ENCODE results near the gene EBLN2.

The EBLN2 gene

GRCh38 chr3:73086071-73086494 lies 24.6 kb downstream of the EBLN2 start:
- Histone ChIP-seq H3K9me3 (ENCODE audit: control insufficient read depth, low read length) (no peaks in the 10 kb centered on the region), H3K36me3 (ENCODE audit: control insufficient read depth, insufficient read depth, low read length) (no peaks in the 10 kb centered on the region), H3K9ac (ENCODE audit: low read length) (no peak overlapping the region), H3K4me1 (ENCODE audit: control insufficient read depth, insufficient read depth, low read length) (no peaks in the 10 kb centered on the region), H3K4me3 (ENCODE audit: low read length) (no peak overlapping the region), H3K27me3 (ENCODE audit: control insufficient read depth, insufficient read depth, low read length) (no peaks in the 10 kb centered on the region)

DNA sequence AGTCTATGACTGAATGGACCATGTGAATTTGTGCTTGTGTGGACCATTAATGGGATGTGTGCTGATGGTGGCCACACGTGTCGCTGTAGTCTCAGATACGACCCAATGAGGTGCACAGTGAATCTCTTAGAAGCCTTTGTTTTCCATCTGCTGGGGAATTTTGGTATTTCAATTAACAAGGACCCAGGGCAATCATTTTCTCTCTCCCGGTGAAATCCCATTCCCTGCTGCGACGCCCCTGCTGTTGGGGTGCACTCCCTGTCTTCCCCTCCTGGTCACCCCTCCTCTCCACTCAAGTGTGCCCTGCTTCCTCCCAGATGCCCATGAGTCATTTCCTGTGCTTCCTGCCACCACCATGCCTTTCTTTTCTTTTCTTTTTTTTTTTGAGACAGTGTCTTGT lies 32.7 kb downstream of the EBLN2 start:
- no peaks in the 10 kb centered on the region for H3K27me3 ChIP-seq (ENCODE audit: control insufficient read depth, insufficient read depth, low read length)
- no peaks in the 10 kb centered on the region for H3K36me3 ChIP-seq (ENCODE audit: control insufficient read depth, insufficient read depth, low read length)
- no peak overlapping the region for H3K4me3 ChIP-seq (ENCODE audit: low read length)
- no peaks in the 10 kb centered on the region for H3K9me3 ChIP-seq (ENCODE audit: control insufficient read depth, low read length)
- no peak overlapping the region for H3K9ac ChIP-seq (ENCODE audit: low read length)
- H3K4me1 ChIP-seq (ENCODE audit: control insufficient read depth, insufficient read depth, low read length), result no peaks in the 10 kb centered on the region

DNA sequence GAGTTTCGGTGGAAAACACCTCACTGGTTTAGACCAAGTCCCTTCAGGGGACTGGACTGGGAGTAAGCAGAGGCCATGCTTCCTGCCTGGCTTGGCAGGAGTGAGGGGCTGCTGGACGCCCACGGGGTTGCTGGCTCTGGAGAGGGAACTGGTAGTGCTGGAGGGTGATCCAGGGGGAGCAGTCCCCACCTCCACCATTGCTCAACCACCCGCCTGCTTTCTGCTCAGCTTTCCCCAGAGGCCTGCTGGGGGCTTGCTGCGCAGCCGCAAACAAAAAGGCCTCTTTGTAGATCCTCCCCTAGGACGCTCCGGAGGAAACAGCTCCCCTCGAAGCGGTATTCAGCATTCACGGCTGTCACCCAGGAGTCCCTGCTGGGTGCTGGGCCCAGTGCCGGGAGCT lies 33.5 kb downstream of the EBLN2 start:
- Histone ChIP-seq H3K9ac (ENCODE audit: low read length) (no peak overlapping the region), H3K4me1 (ENCODE audit: control insufficient read depth, insufficient read depth, low read length) (no peaks in the 10 kb centered on the region), H3K9me3 (ENCODE audit: control insufficient read depth, low read length) (no peaks in the 10 kb centered on the region), H3K36me3 (ENCODE audit: control insufficient read depth, insufficient read depth, low read length) (no peaks in the 10 kb centered on the region), H3K4me3 (ENCODE audit: low read length) (no peak overlapping the region), H3K27me3 (ENCODE audit: control insufficient read depth, insufficient read depth, low read length) (no peaks in the 10 kb centered on the region)

- no peaks in the 10 kb centered on the region for H3K27me3 ChIP-seq (ENCODE audit: control insufficient read depth, insufficient read depth, low read length)
- H3K9me3 ChIP-seq (ENCODE audit: control insufficient read depth, low read length), result no peaks in the 10 kb centered on the region
- no peaks in the 10 kb centered on the region for H3K36me3 ChIP-seq (ENCODE audit: control insufficient read depth, insufficient read depth, low read length)
- no peaks in the 10 kb centered on the region for H3K4me1 ChIP-seq (ENCODE audit: control insufficient read depth, insufficient read depth, low read length)
- no peak overlapping the region for H3K9ac ChIP-seq (ENCODE audit: low read length)
- no peak overlapping the region for H3K4me3 ChIP-seq (ENCODE audit: low read length)
Observed at GRCh38 chr3:73096169-73096568, 34.7 kb downstream of the EBLN2 start.

DNA sequence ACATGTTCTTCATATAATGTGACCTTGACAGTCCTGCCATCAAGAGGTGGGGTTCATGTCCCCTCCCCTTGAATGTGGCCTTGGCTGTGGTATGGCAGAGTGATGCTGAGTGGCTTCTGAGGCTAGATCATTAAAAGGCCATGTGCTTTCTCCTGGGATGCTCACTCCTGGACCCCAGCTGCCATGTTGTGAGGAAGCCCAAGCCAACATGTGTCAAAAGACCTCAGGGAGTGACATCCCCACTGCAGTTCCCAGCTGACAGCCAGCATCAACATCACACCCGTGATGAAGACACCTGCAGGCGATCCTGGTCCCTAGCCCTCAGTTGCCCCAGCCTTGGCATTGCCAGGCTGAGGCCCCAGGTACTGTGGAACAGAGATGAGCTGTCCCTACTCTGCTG lies 36.6 kb downstream of the EBLN2 start:
- no peak overlapping the region for H3K4me3 ChIP-seq (ENCODE audit: low read length)
- no peaks in the 10 kb centered on the region for H3K36me3 ChIP-seq (ENCODE audit: control insufficient read depth, insufficient read depth, low read length)
- no peaks in the 10 kb centered on the region for H3K4me1 ChIP-seq (ENCODE audit: control insufficient read depth, insufficient read depth, low read length)
- H3K9ac ChIP-seq (ENCODE audit: low read length), result no peak overlapping the region
- no peaks in the 10 kb centered on the region for H3K27me3 ChIP-seq (ENCODE audit: control insufficient read depth, insufficient read depth, low read length)
- no peaks in the 10 kb centered on the region for H3K9me3 ChIP-seq (ENCODE audit: control insufficient read depth, low read length)

DNA sequence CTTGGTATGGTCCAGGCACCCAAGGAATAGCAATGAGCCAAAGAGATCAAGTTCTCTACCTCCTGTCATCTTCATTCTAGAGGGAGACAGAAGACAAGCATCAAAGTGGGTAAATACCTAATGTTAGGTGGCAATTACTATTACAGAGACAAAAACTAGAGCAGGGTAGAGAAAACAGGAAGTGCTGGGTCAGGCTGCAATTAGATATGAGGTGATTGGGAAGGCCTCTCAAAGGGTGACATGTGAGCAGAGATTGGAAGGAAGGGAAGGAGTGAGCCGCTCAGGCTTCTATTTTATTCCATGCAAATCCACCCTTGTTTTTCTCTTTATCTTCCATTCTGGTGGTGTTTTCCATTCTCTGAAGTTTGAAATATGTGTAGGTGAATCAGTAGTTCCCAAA lies 37.4 kb downstream of the EBLN2 start:
- no peak overlapping the region for H3K4me3 ChIP-seq (ENCODE audit: low read length)
- no peaks in the 10 kb centered on the region for H3K36me3 ChIP-seq (ENCODE audit: control insufficient read depth, insufficient read depth, low read length)
- no peak overlapping the region for H3K9ac ChIP-seq (ENCODE audit: low read length)
- H3K9me3 ChIP-seq (ENCODE audit: control insufficient read depth, low read length), result no peaks in the 10 kb centered on the region
- no peaks in the 10 kb centered on the region for H3K4me1 ChIP-seq (ENCODE audit: control insufficient read depth, insufficient read depth, low read length)
- H3K27me3 ChIP-seq (ENCODE audit: control insufficient read depth, insufficient read depth, low read length), result no peaks in the 10 kb centered on the region

- Histone ChIP-seq H3K9ac (ENCODE audit: low read length) (no peak overlapping the region), H3K27me3 (ENCODE audit: control insufficient read depth, insufficient read depth, low read length) (no peaks in the 10 kb centered on the region), H3K9me3 (ENCODE audit: control insufficient read depth, low read length) (no peaks in the 10 kb centered on the region), H3K4me3 (ENCODE audit: low read length) (no peak overlapping the region), H3K4me1 (ENCODE audit: control insufficient read depth, insufficient read depth, low read length) (no peaks in the 10 kb centered on the region), H3K36me3 (ENCODE audit: control insufficient read depth, insufficient read depth, low read length) (no peaks in the 10 kb centered on the region)
Observed at GRCh38 chr3:73100741-73101559, 39.5 kb downstream of the EBLN2 start.

- Histone ChIP-seq H3K4me1 (ENCODE audit: control insufficient read depth, insufficient read depth, low read length) (no peaks in the 10 kb centered on the region), H3K27me3 (ENCODE audit: control insufficient read depth, insufficient read depth, low read length) (no peaks in the 10 kb centered on the region), H3K36me3 (ENCODE audit: control insufficient read depth, insufficient read depth, low read length) (no peaks in the 10 kb centered on the region), H3K9me3 (ENCODE audit: control insufficient read depth, low read length) (no peaks in the 10 kb centered on the region), H3K4me3 (ENCODE audit: low read length) (no peak overlapping the region), H3K9ac (ENCODE audit: low read length) (no peak overlapping the region)
Observed at GRCh38 chr3:73101881-73102280, 40.4 kb downstream of the EBLN2 start.

- H3K4me3 ChIP-seq (ENCODE audit: low read length), result no peak overlapping the region
- H3K9ac ChIP-seq (ENCODE audit: low read length), result no peak overlapping the region
- H3K27me3 ChIP-seq (ENCODE audit: control insufficient read depth, insufficient read depth, low read length), result no peaks in the 10 kb centered on the region
Observed at GRCh38 chr3:73107215-73107614, 45.8 kb downstream of the EBLN2 start.

DNA sequence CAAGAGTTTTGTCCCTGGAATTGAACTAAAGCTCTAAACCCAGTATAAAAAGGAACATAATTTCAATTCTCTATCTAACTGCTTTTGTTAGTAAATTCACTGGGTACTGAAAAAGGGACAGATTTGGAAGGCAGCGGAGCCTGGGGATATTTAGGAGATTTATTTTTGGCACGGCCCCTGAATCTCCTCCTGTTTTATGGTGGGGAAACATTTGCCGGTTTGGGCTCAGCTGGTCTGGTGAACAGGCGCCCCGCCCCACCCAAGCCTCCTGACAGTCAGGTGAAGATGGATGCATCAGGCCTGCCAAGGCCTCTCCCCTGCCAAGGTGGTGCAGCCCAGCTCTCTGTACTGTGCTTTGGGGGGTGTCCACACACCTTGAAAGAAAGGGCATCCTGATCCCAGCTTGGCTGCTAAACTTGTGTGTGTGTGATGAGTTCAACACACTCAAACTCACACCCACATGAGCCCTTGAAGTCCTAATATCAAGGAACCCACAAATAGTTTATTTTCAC lies 46.3 kb downstream of the EBLN2 start:
- Histone ChIP-seq H3K9ac (ENCODE audit: low read length) (no peak overlapping the region), H3K36me3 (ENCODE audit: control insufficient read depth, insufficient read depth, low read length) (no peaks in the 10 kb centered on the region), H3K4me1 (ENCODE audit: control insufficient read depth, insufficient read depth, low read length) (no peaks in the 10 kb centered on the region), H3K9me3 (ENCODE audit: control insufficient read depth, low read length) (no peaks in the 10 kb centered on the region), H3K4me3 (ENCODE audit: low read length) (no peak overlapping the region), H3K27me3 (ENCODE audit: control insufficient read depth, insufficient read depth, low read length) (no peaks in the 10 kb centered on the region)

More at GRCh38 chr3:73107215-73107614, 45.8 kb downstream of the EBLN2 start:
- no peaks in the 10 kb centered on the region for H3K9me3 ChIP-seq (ENCODE audit: control insufficient read depth, low read length)
- H3K36me3 ChIP-seq (ENCODE audit: control insufficient read depth, insufficient read depth, low read length), result no peaks in the 10 kb centered on the region
- no peaks in the 10 kb centered on the region for H3K4me1 ChIP-seq (ENCODE audit: control insufficient read depth, insufficient read depth, low read length)

DNA sequence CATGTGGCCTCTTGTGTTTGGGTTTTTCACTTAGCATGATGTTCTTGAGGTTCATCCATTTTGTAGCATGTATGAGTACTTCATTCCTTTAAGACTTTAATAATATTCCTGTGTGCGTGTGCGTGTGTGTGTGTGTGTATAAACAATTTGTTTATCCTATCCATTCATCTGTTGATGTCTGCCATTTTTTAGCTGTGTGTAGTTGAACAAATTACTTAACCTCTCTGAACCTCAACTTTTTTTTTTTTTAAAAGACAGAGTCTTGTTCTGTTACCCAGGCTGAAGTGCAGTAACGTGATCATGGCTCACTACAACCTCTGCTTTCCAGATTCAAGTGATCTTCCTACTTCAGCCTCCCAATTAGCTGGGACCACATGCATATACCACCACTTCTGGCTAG lies 47.3 kb downstream of the EBLN2 start:
- H3K4me1 ChIP-seq (ENCODE audit: control insufficient read depth, insufficient read depth, low read length), result no peaks in the 10 kb centered on the region
- H3K36me3 ChIP-seq (ENCODE audit: control insufficient read depth, insufficient read depth, low read length), result no peaks in the 10 kb centered on the region
- H3K9me3 ChIP-seq (ENCODE audit: control insufficient read depth, low read length), result no peaks in the 10 kb centered on the region
- no peak overlapping the region for H3K4me3 ChIP-seq (ENCODE audit: low read length)
- no peaks in the 10 kb centered on the region for H3K27me3 ChIP-seq (ENCODE audit: control insufficient read depth, insufficient read depth, low read length)
- no peak overlapping the region for H3K9ac ChIP-seq (ENCODE audit: low read length)

- Histone ChIP-seq H3K4me1 (ENCODE audit: control insufficient read depth, insufficient read depth, low read length) (no peaks in the 10 kb centered on the region), H3K36me3 (ENCODE audit: control insufficient read depth, insufficient read depth, low read length) (no peaks in the 10 kb centered on the region), H3K9ac (ENCODE audit: low read length) (no peak overlapping the region), H3K4me3 (ENCODE audit: low read length) (no peak overlapping the region), H3K9me3 (ENCODE audit: control insufficient read depth, low read length) (no peaks in the 10 kb centered on the region), H3K27me3 (ENCODE audit: control insufficient read depth, insufficient read depth, low read length) (no peaks in the 10 kb centered on the region)
Observed at GRCh38 chr3:73110530-73110929, 49.1 kb downstream of the EBLN2 start.
